Measurements from ENCODE around the gene TXLNA.
"Not testable (repeated sequence)": the region's sequence is repeated elsewhere in the genome, so short reads cannot be mapped to it uniquely, and the experiment has no call there.

DNA sequence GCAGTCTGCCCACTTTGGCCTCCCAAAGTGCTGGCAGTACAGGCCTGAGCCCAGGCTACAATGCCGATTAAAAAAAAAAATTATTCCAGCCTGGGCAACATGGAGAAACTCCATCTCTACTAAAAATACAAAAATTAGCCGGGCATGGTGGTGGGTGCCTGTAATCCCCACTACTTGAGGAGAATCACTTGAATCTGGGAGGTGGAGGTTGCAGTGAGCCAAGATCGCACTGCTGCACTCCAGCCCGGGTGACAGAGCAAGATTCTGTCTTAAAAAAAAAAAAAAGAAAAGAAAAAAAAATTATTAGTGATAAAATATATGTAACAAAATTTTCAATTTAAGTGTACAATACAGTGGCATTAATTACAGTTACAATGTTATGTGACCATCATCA is 36.2 kb upstream of the TXLNA start:
- TF ChIP-seq, protein P1, sequence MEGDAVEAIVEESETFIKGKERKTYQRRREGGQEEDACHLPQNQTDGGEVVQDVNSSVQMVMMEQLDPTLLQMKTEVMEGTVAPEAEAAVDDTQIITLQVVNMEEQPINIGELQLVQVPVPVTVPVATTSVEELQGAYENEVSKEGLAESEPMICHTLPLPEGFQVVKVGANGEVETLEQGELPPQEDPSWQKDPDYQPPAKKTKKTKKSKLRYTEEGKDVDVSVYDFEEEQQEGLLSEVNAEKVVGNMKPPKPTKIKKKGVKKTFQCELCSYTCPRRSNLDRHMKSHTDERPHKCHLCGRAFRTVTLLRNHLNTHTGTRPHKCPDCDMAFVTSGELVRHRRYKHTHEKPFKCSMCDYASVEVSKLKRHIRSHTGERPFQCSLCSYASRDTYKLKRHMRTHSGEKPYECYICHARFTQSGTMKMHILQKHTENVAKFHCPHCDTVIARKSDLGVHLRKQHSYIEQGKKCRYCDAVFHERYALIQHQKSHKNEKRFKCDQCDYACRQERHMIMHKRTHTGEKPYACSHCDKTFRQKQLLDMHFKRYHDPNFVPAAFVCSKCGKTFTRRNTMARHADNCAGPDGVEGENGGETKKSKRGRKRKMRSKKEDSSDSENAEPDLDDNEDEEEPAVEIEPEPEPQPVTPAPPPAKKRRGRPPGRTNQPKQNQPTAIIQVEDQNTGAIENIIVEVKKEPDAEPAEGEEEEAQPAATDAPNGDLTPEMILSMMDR (IDR thresholded peaks at IDR 0.05), result not testable (repeated sequence)
- TF ChIP-seq EP300, POLR2A (IDR thresholded peaks at IDR 0.05): not testable (repeated sequence)

Measured in ovary (tissue), 3 donors.